ENCODE measurements around the gene ASAP2.

ASAP2 gene

DNA sequence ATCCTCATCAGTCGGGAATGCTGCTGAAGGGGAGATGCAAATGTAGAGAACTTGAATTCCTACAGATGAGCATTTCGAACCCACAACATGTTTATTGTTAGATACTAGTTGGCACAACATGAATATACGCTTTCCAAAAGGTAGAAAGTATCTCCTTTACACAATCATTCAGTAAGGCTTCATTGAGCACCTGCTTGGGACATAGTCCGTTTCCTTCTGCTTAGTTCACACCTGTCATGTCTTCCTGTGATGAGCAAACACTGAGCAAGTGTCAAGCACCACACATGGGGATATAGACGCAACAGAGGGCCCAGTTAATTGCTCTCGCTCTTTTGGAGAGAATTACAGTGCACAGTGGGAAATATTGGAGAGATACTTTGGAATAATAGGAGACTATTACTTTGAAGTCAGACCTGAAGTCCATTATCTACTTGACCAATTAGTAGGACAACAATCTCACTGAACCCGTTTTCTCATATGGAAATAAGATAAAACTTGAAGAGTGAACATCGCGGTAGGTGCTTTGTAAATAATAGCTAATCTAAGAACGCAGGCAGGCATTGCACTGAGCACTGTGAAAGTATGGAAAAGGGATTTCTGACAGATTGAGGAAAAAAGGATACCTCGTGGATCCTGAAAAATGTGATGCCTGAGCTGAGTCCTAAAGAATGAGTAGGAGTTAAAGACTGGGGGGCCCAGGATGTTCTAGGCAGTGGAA lies 218.0 kb downstream of the ASAP2 start:
- DNase-seq (ENCODE audit: low read depth in 3 of 3), result no peak

DNA sequence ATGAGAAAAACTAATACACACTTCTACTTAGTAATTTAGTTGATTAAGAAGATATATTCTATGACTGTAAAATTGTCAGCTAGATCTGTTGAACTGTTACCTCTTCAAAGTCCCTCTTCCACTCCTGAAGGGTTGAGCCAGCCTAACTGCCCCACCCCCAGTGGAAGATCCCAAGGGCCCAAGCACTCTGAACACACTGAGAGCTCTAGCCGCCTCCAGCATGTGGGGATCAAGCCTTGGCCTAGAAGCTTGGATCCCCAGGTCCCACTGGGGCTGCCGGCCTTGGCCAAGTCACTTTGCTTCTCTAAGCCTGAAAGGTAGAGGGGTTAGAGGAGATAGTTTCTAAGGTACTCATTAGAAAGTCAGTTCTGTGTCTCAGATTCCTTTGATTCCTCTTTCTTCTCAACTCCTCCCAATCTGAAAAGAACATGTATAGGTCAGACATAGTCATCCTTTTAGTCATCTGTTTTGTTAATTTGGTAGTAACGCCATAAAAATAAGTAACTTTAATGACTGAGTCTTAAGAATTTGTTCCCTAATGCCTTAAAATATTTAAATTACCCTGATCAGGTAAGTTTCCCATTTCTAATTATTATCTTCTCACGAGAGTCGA lies 222.5 kb downstream of the ASAP2 start:
- no peak for DNase-seq (ENCODE audit: low read depth in 3 of 3)

DNA sequence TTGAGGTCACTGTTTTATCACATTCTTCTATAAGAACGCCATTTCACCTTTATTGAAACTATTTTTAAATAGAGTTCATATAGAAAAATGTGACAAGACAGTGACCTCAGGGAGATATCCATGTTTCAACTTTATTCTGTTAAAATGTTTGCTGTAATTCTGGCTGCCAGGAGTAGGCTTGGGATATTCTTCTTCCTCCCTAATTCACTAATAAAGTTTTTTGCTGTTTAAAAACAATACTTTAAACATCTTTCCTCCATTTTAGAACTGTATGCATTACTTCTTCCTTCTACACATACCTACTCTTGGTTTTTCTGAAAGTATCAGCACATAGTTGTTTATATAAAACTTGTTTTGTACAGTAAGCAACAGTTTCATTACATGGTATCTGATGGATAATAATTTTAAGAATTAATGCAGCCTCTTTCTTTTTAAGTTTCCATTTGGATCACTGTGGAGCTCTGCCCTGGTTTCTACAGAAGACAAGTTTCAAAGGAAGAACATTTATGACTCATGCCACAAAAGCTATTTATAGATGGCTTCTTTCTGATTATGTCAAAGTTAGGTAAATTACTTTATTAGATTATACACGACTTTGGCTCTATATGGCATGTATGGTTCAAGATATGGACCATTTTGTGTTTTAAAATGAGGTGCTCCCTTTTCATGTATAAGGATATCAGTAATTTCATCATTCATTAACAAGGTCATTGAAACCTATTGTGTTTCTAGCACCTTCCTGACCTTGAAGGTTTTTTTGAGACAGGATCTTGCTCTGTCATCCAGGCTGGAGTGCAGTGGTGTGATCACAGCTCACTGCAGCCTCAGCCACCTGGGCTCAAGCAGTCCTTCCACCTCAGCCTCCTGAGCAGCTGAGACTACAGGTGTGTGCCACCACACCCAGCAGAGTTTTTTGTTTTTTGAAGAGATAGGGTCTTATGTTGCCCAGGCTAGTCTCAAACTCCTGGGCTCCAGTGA lies 224.0 kb downstream of the ASAP2 start:
- no peak for DNase-seq (ENCODE audit: low read depth in 3 of 3)

- no peak for DNase-seq (ENCODE audit: low read depth in 3 of 3)
Measured at GRCh38 chr2:9434489-9434888, 227.9 kb downstream of the ASAP2 start.

DNA sequence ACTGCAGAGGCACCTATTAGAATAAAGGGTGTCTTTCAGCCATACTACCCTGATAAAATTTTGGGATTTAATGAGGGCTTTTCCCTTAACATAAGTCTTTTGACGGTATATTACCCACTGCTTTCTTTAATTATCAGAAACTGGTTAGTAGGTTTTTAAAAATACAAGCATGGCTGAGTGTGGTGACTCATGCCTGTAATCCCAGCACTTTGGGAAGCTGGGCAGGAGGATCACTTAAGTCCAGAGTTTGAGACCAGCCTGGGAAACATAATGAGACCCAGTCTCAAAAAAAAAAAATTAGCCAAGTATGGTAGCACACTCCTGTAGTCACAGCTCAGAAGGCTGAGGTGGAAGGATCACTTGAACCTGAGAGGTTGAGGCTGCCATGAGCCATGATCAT lies 232.9 kb downstream of the ASAP2 start:
- DNase-seq (ENCODE audit: low read depth in 3 of 3), result no peak

DNA sequence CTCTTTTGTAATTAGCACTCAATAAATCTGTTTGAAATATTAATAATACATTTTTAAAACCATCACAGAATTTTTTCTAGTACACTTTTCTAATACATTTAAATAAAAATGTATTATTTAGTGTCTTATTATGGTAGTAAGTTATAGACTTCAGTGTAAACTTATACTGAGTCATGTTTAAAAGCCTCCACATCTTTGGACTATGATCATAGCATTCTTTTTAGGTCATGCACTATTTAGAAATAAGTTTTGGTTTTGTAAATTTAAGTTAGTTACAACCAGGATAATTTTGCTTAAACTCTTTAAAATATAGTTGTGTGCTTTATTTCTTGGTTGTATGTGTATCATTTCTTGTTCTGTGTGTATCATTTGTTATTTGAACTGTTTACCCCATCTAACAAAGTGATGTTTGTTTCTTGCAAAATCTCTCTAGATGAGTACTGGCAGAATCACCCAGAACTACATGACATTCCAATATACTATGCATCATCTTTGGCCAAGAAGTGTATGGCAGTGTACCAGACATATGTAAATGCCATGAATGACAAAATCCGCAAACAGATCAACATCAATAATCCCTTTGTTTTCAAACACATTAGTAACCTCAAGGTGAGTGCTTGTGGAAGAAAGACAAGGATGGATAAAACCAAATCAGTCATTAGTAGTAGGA lies 233.6 kb downstream of the ASAP2 start:
- DNase-seq (ENCODE audit: low read depth in 3 of 3), result no peak

- no peak for DNase-seq (ENCODE audit: low read depth in 3 of 3)
Measured at GRCh38 chr2:9441556-9441955, 234.9 kb downstream of the ASAP2 start.

DNA sequence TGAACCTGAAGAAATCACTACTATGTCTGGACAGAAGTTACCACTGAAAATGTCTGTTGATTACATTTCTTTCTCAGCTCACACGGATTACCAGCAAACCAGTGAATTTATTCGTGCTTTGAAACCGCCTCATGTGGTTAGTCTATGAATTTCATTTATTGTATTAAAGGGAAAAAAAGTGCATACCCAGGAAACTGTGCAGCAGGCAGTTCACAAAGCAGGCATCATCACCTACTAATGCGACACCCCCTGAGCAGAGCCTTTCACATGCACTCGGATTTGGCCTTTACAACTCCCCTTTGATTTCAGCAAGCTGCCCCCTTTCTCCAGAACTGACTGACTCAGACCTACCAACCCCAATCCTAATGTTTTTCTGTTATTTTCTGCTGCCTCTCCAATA lies 236.9 kb downstream of the ASAP2 start:
- DNase-seq (ENCODE audit: low read depth in 3 of 3), result no peak

- DNase-seq (ENCODE audit: low read depth in 3 of 3), result no peak
Measured at GRCh38 chr2:9445089-9445488, 238.5 kb downstream of the ASAP2 start.

DNA sequence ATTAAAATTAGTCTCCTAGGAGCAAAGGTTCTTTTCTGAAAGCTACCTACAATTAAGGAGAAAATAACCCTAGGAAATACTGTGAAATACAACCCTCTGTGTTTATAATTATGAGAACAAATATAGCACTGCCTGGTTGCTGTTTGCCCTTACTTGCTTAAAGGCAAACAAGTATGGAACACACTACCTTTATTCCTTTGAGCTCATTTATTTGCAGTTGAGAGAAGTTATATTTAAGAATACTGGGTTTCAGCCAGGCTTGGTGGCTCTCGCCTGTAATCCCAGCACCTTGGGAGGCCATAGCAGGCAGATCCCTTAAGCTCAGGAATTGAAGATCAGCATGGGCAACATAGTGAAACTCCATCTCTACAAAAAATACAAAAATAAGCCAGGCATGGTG lies 244.6 kb downstream of the ASAP2 start:
- DNase-seq (ENCODE audit: low read depth in 3 of 3), result no peak

Data from stimulated activated CD4-positive, alpha-beta T cell treated with anti-CD3 and anti-CD28 coated beads, TNF-alpha, amount 100 ng/mL, for 4 hours (primary cell).